Caki2 (cell line): ENCODE measurements around the gene CLEC2L. TPM values are rescaled to one million over a fixed set of nuclear protein-coding genes. Genes with fewer than 3 reads are reported as not detected.

ENCODE experiments used
- DNase-seq: peaks from one replicate; pipeline ENCODE4 v3.0.0-alpha.2; 2015; ENCODE audit warnings: low read depth
- in situ Hi-C: cut with HindIII; loops from 2 replicates; pipeline ENCODE4 v1.10.0; 2016; ENCODE audit warnings: low sequenced_read_pairs, low pct_unique_long_range_greater_than_20kb, mixed read lengths
- total RNA-seq: library from RNA; depleted of rRNA; stranded (reverse); fragments of >200 nt; shearing (Covaris generic); gene quantifications from 2 replicates; pipeline ENCODE4 v1.2.3, GENCODE V29; 2014; ENCODE audit warnings: low replicate concordance

CLEC2L gene
- total RNA-seq, 1 experiment from 2014 or later: not detected

DNA sequence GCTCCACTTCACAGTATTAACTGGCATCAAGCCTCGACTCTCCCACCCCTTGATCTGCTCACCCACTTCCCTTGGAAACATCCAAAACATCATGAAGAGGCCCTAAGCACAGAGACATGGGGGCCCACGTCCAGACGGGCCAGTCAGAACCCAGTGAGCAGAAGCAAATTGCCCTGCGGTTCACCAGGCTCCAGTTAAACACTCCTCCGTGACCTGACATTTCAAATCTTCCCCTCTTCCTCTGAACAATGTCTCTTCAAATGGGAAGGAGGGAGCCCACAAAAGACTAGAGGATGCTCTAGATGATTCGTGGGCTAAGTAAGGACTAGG is 44.8 kb downstream of the CLEC2L start:
- no peak for DNase-seq
- in situ Hi-C loops: no loop called here

DNA sequence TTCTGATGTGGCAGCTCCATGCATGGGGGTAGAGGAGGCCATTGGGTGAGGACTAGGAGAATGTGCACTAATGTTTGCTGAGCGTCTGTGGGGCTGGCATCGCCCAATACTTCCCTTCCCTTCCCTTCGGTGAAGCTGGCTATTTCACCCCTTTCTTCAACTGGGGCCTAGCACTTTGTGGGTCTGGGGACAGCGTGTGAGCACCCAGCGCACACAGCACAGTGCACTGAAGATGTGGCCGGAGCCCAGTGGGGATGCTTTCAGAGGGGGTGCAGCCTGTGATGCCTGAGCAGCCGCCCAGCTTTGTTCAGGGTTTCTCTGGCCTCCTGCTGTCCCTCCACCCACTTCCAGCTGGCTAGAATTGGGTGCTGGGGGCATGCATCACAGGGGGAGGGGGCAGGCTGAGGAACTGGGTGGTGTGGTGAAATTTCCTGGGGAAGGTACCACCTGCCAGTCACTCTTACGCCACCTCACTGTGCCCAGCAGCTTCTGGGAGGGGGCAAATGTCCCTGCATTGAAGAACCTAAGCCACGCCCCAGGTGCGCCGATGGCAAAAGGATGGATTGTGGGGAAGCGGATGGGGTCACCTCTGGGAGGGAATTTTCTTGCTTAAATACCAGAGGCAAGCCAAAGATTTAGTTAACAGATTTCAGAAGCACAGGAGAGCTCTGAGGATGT is 45.5 kb downstream of the CLEC2L start:
- in situ Hi-C loops: no loop called here
- DNase-seq: no peak

DNA sequence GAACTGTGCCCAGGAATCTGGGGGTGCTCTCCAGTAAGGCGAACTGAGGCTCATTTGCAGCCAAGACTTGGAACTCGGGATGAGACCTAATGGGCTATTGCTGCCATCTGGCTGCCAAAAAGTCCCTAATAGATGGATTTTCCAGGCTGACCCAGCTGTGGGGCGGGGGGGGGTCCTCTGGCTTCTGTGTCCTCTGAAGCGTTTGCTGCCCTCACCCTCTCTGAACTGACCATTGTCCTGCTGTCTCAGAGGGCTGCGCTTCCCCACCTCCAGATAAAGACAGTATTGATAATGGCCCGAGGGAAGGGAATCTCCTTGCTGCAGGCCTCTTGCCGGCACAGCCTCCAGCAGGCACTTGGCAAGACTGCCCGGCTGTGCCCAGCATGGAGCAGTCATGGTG is 46.6 kb downstream of the CLEC2L start:
- in situ Hi-C loops: no loop called here

DNA sequence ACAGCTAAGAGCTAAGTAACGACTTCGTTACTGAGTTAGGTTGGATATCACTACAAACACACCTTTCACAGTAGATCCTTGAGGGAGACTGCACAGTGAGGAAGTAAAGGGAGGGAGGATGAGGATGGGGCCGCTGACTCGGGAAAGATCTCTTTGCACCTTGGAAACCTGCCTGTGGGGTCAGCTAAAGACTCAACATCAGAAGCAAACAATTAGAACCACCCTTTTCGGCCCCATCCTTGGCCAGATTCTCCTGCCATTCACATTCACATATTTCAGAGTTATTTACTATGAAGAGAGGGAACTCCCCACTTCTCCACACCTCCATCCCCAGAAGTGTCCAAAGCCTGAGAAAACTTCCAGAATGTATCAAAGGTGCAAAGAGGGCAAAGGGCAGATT is 47.1 kb downstream of the CLEC2L start:
- in situ Hi-C loops: no loop called here
- no peak for DNase-seq

More for the DNA sequence above, 46.6 kb downstream of the CLEC2L start:
- no peak for DNase-seq

DNA sequence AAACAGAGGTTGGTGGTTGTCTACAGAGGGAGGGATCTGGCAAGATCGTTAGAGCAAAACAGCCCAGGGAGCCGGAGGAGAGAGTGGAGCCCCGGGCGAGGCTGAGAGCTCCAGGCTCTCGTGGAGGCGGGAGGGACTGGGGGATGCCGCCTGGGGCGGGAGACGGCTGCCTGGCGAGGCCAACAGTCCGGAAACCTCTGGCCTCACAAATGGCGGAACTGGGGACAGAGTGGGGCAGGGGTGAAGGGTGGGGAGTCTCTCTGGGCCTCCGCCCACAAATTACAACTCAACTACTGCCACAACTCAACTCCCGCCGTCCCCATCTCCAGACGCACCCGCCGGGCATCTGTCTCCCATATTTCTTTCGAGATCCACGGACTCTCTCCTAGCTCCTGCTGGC is 47.7 kb downstream of the CLEC2L start:
- in situ Hi-C loops: no loop called here
- DNase-seq: no peak

DNA sequence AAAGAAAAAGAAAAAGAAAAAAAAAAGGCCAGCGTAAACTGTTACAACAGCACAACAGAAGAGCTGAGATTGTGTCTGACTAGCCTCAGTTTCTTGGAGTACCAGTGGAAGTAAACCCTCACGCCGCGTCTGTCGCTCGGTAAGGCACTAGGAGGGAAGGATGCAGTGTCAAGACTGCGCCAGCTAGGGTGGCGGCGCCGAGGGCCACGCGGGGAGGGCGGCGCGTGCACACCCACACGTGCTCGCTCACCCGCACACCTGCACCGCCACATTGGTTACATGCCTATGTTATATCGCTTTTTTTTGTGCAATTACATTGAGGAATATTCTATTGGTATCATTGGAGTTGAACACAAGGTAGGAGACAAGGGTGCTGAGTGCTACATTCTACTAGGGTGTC is 48.2 kb downstream of the CLEC2L start:
- no peak for DNase-seq
- in situ Hi-C loops: no loop called here

DNA sequence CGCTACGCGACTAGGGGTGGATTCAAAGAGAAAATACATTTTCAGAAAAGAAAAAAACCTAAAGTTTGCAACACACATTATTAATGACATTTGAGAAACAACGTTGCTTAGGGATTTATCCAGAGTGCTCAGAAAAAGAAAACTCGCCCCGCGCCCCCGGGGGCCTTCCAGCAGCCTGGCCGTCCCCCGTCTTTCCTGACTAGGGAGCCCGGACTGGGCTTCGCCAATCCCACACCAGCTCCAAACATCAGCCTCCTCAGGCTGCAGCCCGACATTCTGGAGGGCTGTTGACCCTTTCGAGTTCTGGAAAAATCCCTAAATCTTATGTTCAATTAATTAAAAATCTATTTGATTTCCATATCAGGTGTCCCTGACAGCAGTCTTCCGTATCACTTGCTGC is 48.6 kb downstream of the CLEC2L start:
- no peak for DNase-seq
- in situ Hi-C loops: no loop called here

DNA sequence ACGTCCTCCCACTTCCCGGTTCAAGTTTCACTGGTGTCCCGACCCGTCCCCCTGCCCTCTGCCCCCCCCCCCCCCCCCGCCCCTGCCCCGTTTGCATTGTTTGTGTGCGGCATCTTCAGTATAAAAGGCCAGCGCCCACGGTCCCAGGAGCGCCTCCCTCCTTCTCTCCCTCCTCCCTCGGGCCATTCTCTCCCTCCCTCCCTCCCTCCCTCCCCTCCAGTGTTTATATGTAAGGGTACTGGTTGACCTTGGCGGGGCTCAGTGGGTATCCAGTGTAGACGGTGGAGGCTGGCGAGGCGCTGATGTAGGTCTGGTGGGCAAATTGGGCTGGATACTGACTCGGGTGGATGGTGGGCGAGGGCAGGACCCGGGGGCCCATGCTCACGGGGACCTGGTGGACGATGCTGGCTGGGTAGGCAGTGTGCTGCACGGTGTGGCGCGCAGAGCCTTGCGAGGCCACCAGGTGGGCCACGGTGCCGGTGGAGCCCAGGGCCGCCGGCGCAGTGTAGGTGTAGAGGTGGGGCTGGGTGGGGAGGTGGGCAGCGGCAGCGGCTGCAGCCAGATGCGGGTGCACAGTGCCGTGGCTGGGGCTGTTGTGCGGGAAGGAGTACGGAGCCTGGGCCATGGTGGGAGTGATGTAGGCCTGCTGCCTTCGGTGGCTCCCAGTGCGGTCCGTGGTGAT is 49.4 kb downstream of the CLEC2L start:
- no peak for DNase-seq
- in situ Hi-C loops: no loop called here

DNA sequence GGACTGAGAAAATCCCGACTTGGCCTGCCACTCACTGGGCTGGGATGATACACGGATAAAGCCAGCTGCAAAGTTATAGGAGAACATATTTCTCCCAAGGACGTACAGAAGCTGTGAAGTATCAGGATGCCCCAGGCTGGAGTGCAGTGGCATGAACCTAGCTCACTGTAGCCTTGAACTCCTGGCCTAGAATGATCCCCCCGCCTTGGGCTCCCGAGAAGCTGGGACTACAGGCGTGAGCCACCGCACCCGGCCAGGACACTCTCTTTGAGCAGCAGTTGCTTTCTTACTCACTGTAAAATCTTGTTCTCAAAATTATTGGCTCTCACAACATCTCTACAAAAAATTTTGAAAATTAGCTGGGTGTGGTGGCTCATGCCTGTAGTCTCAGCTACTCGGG is 50.4 kb downstream of the CLEC2L start:
- in situ Hi-C loops: no loop called here

DNA sequence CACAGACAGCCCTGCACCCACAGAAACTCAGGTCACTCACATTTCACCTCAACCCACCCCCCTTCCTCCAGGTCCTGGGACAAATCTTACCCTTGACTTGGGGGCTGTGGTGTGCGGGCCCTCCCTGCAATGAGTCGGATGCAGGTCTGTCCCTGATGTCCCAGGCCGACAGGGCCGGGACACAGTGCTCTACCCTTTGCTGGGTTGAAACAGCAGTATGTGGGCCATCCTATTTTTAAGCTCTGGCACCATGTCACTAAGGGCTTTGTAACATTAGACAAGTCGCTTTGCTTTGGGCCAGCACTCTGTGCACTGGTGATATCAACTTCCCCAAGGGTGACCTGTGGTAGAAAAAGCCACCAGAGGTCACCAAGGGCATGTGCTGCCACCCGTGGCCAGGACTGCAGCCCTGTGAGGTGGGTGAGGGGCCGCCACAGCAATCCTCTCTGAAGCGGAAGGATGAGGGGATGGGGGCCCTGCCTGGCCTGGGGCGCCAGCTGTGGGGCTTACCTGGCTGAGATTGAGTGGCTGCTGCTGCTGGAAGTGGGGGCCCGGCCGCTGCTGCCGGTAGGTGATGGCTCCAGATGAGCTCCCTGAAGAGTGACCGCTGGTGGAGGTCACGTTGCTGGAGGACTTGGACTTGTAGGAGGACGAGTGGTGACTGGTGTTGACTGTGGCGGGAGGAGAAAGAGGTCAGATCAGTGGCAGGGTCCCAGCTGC is 51.3 kb downstream of the CLEC2L start:
- no peak for DNase-seq
- in situ Hi-C loops: no loop called here

More for the DNA sequence above, 50.4 kb downstream of the CLEC2L start:
- DNase-seq: no peak

DNA sequence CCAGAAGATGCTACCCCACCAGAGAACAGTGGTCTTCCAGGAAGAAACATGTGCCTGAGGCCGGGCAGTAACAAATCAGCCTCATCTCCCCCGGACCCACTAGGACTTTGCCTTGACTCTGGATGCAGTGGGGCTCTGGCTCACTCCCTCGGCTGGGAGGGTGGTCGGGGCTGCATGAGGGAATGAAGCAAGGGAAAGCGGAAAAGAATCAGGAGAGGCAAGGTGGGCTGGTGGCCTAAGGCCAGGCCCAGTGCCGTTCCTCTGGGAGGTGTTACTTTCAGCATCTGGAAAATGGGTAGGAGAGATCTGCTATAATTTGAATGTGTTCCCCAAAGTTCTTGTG is 51.8 kb downstream of the CLEC2L start:
- in situ Hi-C loops: no loop called here
- DNase-seq: no peak

DNA sequence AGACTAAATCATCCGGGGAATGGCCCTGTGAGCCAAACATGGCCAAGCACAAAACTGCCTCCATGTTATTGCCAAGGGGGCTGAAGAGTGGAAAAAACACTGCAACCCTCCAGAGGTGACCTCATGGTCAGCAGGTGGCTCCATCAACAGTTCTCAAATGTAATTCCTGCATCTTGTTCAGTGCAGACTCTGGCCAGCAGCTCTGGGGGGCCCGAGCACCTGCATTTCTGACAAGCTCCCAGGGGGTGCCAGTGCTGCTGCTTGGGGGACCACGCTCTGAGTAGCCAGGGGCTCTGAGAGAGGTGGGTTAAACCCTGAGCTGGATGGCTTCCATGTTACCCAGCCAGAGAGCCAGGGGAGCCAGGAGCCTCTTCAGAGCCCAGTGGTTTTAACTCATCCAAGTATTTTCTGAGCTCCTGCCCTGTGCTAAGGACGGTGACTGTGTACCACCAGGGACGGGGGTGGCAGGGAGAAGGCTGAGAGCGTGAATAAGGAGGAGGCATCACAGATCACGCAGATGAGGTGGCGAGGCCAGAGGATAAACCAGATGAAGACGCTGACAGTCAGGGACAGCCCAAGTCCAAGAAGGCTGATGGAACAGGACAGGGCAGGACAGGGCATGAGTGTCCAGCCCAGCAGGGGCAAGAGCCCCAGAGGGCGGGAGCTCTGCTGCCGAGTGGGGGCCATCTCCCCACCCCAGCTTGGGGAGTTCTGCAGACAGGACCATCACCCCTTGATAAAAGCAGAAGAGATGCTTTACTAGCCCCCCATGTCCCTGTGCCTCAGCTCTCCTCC is 52.9 kb downstream of the CLEC2L start:
- in situ Hi-C loops: no loop called here
- DNase-seq: no peak

DNA sequence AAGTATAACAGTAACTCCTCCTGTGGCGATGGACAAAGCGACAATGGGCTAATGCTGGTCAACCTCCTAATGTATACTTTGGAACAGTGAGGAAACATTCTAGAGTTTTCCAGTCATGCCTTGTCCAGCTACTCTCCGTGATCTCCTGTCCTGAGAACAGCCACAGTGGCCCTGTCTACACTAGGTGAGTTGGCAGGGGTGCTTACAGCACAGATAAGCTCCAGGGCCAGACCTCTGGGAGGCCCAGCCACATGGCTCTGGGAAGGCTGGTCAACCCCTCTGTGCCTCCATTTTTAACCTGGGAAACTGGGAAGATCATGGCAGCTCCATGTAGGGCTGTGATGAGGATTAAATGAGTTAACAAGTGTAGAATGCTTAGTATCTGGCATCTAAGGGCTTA is 57.0 kb downstream of the CLEC2L start:
- in situ Hi-C loops: no loop called here

DNA sequence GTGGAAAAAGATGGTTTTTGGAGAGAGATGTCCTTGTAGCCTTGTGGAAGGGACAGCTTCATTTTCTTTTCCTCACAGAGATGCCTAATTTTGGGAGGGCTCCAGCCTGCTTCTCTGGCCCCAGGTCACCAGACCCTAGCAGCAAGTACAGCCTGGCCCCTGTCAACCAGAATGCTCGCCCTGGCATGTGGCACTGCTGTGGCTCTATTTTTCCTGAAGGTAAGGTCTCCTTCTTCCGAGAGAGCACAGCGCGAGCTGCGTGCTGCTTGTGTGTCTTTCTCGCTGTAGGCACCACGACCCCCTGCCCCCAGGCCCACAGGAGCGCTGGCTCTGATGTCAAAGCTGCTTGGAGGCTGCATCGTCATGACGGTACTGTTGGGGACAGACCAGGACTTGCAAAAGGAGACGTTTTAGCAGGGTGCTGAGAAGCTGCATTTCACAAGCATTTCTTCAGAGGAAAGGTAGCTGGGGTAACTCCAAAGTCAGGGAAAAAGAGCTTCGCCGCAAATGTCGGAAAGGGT is 58.7 kb downstream of the CLEC2L start:
- no peak for DNase-seq
- in situ Hi-C loops: no loop called here

More for the DNA sequence above, 57.0 kb downstream of the CLEC2L start:
- no peak for DNase-seq

DNA sequence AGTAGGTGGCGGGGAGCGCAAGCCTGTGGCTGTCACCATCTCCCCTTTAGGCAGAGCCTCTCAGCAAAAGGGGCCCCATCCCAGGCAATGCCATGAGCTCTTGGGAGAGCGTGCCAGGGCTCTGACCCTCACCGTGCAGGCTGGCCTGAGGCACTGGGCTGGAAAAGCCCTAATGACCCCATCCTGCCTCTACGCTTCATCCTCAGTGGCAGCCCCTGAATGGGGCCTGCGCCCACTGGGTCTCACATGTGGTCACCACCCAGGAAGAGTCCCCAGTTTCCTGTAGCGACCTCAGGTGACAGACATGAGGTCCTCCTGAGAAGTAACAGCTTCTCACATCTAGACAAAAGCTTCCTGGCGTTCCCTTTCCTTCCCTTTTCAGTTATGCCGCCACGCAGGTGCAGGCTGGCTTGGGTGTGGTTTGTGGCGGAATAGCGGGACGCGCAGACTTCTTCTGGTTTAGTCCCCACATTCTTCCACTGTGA is 59.2 kb downstream of the CLEC2L start:
- in situ Hi-C loops: no loop called here
- no peak for DNase-seq

DNA sequence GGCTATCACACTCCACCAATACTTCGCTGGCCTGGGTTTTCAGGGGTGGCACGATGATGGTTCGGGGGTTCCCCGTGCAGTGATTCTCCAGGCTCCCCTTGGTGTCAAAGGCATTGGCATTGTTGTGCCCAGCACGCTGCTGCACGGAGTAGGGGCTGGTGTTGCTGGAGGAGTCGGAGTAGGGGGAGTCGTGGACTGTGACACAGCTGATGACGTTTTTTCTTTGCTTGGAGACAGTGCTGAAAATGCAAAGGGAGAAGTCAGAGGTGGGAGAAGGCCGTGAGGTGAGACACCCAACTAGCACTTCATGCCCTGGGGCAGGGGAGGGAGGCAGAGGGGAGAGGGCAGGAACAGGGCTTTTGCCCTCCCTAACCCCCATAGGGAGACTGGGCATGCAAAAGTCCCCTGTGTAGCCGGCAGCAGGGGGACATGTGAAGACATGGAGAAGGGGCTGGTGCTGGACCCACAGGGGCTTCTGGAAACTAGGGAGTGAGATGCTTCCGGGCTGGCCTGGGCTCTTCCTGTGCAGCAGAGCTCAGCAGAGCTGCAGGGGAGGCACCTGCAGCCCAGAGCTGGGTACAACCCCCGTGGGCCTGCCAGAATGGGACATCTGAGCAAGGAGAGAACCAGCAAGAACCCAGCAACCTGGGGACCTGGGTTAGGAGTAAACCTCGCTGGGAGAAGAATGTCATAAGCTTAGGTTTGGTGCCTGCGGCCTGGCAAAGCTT is 60.5 kb downstream of the CLEC2L start:
- in situ Hi-C loops: no loop called here
- DNase-seq: no peak

DNA sequence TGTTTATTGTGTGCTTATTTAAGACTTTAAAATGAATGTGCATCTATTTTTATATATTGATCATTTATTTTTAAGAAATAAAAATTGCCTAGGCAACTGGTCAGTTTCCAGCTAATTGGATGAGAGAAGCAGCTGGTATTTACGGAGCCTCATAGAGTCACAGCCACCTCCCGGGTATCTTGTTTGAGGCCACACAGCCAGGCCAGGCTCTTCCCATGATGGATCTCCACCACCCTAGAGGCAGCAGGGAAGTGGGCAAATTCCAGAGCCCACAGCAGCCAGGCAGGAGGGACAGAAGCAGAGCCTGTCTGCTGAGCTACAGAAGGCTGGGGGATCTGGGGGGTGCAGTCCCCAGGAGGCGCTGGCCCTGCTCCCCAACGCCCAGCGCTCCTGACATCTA is 61.6 kb downstream of the CLEC2L start:
- no peak for DNase-seq

DNA sequence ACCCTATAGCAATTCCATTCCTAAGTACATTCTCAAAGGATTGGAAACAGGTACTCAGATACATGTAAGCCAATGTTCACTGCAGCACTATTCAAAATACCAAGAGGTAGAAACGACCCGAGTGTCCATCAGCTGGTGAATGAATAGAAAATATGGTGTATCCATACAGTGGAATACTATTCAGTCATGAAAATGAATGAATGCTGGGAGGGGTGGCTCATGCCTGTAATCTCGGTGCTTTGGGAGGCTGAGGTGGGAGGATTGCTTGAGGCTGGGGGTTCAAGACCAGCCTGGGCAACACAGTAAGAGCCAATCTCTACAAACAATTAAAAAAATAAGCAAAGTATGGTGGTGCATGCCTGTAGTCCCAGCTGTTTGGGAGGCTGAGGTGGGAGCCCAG is 62.8 kb downstream of the CLEC2L start:
- no peak for DNase-seq
- in situ Hi-C loops: no loop called here

More for the DNA sequence above, 61.6 kb downstream of the CLEC2L start:
- in situ Hi-C loops: no loop called here
